NB4 (cell line): Measurements from ENCODE around the gene EXOC6B.

Source experiments
- DNase-seq: peaks from one replicate; pipeline ENCODE4 v3.0.0; 2010; ENCODE audit warnings: low read depth
- H3K4me3 ChIP-seq: one replicate; pipeline ENCODE4 v1.5.1; 2011; ENCODE audit warnings: mild to moderate bottlenecking, low read depth, low read length, moderate library complexity
- MYC ChIP-seq: IDR thresholded peaks from 2 replicates; pipeline ENCODE4 v1.6.1; 2011; ENCODE audit warnings: low read depth, low read length
- POLR2A ChIP-seq: IDR thresholded peaks from 2 replicates; pipeline ENCODE4 v1.6.1; 2011; ENCODE audit warnings: mild to moderate bottlenecking; ENCODE audit not compliant: insufficient read length; ENCODE audit errors: extremely low read depth
- TF ChIP-seq, protein P1 (sequence below): IDR thresholded peaks from 2 replicates; pipeline ENCODE4 v1.6.1; 2011; ENCODE audit warnings: low read depth, low read length
- TF ChIP-seq, protein P2 (sequence below): IDR thresholded peaks from one replicate; pipeline ENCODE4 v1.5.1; 2012; ENCODE audit warnings: low read depth, low read length

EXOC6B gene

DNA sequence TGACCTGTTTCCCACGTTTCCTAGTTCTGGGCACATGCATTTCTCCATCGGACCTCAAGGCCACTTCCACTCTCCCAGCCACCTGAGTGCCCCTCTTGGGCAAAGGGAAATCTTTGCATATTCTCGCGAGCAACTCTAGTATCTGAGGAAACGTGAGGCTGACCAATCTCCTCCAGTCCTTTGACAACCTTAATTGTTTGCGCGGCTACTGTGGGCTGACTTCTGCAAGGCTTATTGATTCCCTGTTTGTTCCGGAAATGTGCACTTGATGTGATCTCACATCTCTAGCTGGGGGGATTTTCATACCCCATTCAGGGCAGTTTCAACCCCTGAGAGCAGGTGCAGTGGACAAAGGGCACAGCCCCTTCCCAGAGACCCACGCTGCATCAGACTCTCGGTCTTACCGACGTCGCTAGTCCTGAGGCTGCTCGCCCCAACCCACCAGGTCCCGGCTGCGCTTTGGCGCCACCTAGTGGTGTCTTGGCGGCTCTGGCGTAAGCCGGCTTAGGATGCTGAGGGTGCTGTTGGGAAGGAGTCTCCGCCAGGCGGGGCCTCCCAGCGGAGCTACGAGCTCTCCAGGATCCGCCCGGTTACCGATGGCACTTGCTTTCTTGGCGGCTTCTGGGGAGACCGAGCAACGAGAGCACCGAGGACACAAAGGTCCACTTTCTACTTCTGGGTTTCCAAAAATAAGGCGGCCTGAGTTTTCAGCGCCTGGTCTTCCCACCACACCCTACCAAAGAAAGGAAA is 36.6 kb upstream of the EXOC6B start:
- TF ChIP-seq, protein P1, sequence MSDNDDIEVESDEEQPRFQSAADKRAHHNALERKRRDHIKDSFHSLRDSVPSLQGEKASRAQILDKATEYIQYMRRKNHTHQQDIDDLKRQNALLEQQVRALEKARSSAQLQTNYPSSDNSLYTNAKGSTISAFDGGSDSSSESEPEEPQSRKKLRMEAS, result no peak
- TF ChIP-seq, protein P2, sequence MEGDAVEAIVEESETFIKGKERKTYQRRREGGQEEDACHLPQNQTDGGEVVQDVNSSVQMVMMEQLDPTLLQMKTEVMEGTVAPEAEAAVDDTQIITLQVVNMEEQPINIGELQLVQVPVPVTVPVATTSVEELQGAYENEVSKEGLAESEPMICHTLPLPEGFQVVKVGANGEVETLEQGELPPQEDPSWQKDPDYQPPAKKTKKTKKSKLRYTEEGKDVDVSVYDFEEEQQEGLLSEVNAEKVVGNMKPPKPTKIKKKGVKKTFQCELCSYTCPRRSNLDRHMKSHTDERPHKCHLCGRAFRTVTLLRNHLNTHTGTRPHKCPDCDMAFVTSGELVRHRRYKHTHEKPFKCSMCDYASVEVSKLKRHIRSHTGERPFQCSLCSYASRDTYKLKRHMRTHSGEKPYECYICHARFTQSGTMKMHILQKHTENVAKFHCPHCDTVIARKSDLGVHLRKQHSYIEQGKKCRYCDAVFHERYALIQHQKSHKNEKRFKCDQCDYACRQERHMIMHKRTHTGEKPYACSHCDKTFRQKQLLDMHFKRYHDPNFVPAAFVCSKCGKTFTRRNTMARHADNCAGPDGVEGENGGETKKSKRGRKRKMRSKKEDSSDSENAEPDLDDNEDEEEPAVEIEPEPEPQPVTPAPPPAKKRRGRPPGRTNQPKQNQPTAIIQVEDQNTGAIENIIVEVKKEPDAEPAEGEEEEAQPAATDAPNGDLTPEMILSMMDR, result peak; percentile 94
- TF ChIP-seq MYC, result no peak
- no peak for TF ChIP-seq POLR2A
- peak overlapping the region; percentile 6 for H3K4me3 ChIP-seq
- DNase-seq, result peak; percentile 90

DNA sequence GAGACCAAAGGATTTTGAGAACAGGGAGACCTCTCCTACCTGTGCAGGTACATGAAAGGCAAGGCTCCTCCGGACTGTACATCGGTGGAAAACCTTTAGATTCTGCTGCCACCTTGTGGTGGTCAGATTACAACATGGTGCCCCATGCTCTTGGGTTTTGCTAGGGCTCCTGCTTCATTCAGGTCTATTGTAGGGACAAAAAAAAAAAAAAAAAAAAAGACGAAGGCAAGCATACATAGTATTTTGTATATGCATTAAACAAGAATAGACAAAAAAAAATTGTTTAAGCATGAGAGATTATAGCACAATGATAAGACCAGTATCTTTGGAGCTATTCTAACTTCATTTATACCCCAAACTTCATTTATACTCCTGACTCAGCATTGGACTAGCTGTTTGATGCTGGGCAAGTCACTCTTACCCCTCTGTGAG is 34.0 kb upstream of the EXOC6B start:
- TF ChIP-seq MYC, result no peak
- TF ChIP-seq POLR2A, result no peak
- TF ChIP-seq, protein P2, result peak; percentile 66
- TF ChIP-seq, protein P1, result no peak
- DNase-seq, result peak; percentile 63
- no peak overlapping the region for H3K4me3 ChIP-seq

DNA sequence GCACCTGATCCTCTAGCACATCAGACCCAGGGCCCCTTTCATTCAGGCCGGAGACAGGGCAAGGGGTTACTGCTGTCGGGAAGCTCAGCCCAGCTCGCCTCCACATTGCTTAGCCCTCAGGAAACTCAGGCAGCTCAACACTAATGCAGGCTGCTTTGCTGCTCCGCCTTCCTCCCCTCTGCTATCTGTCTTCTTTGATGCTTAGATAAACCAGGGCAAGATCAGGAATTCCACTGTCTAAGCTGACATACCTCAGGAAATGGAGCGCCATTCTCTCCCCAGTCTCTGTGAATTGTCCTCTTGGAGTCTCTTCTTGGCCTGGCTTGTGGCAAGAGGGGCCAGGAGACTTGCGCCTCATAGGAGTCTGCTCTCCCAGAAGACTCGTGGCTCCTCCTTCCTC is 25.5 kb upstream of the EXOC6B start:
- TF ChIP-seq MYC (no peak), POLR2A (no peak)
- TF ChIP-seq, protein P1, result no peak
- TF ChIP-seq, protein P2, result no peak
- DNase-seq, result no peak

DNA sequence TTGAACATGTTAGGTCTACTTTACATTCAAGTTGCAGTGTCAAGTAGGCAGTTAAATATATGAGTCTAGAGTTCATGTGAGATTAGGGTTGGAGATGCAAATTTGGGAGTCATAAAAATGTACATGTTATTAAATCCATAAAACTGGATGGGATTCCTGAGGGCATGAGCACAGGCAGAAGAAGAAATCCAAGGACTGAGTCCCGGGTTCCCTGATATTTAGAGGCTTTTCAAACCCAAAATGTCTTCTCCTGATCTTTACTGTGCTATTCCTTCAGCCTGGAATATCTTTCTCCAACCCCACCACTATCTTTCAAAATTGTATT is 23.3 kb upstream of the EXOC6B start:
- H3K4me3 ChIP-seq, result no peak overlapping the region
- DNase-seq, result no peak
- TF ChIP-seq POLR2A (no peak), MYC (no peak)
- TF ChIP-seq, protein P1, result no peak
- TF ChIP-seq, protein P2, result no peak

More for the DNA sequence above, 25.5 kb upstream of the EXOC6B start:
- H3K4me3 ChIP-seq, result no peak overlapping the region

DNA sequence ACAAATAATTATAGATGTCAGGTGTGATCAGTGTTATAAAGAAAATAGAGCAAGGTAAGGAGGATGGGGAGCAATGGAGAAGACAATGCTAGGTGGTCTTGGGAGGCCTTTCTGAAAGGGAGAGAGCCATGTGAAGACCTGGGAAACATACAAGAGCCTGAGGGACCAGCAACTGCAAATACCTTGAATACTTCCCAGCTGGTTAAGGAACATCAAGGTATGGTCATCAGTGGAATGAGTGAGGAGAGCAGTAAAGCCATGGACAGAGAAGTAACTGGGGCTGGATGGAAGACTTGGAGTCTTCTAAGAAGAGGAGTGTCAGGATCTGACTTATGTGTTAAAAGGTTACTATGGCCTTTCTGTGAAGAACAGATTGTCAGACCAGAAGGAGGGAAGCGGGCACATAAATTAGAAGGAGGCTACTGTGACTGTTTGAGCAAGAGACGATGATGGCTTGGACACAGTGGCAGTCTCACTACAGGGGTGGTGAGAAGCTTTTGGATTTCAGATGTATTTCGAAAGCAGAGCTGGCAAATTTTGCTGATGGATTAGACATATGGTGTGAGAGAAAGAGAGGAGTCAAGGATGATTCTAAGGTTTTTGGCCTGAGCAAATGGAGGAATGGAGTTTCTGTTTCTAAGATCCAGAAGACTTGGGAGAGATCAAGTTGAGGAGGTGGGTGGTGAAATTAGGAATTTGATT is 22.8 kb upstream of the EXOC6B start:
- TF ChIP-seq, protein P1, result no peak
- TF ChIP-seq MYC, result no peak
- TF ChIP-seq, protein P2, result no peak
- TF ChIP-seq POLR2A, result no peak
- DNase-seq, result no peak

More for the DNA sequence above, 22.8 kb upstream of the EXOC6B start:
- no peak overlapping the region for H3K4me3 ChIP-seq
